SK-N-SH (cell line): Measurements from ENCODE around the gene OR2T5. TPM values are rescaled to one million over a fixed set of nuclear protein-coding genes. Genes with fewer than 3 reads are reported as not detected.
"Not testable (repeated sequence)": the region's sequence is repeated elsewhere in the genome, so short reads cannot be mapped to it uniquely, and the experiment has no call there.

Source experiments
- CTCF ChIA-PET: fragments of 300-600, 350-600 bp; formaldehyde crosslinking; extraction: SDS; loops from one replicate; lab custom pipeline; 2021; lab: Yijun Ruan, JAX
- POLR2A ChIA-PET: fragments of 350-600 bp; sonication (Branson Sonifier 250); formaldehyde crosslinking; extraction: SDS; loops from one replicate; lab custom pipeline; 2020; ENCODE audit warnings: antibody characterized with exemption, inconsistent platforms; lab: Yijun Ruan, JAX
- DNase-seq: peaks from one replicate; pipeline ENCODE4 v3.0.0; 2012
- H2AFZ ChIP-seq: fragments of 200-600 bp; sonication (generic); 2 replicates; pipeline ENCODE4 v1.8.1; 2016; ENCODE audit warnings: antibody characterized with exemption, mild to moderate bottlenecking, low read depth
- H3F3A ChIP-seq: fragments of 200-600 bp; sonication (generic); replicated peaks from 2 replicates; pipeline ENCODE3; 2016; ENCODE audit warnings: antibody characterized with exemption, mild to moderate bottlenecking; ENCODE audit not compliant: insufficient read depth
- H3K27ac ChIP-seq, 2 experiments: fragments of 200-500 bp in 1 of 2; fragments of 200-600 bp in 1 of 2; sonication (Bioruptor generic) in 1 of 2; sonication (generic), shearing (Covaris generic) in 1 of 2; 2 replicates each; pipeline versions ENCODE4 v1.5.1 to v1.6.1; 2014 to 2016; ENCODE audit warnings: low read depth in 2 of 2, inconsistent platforms in 1 of 2, low read length in 1 of 2, mild to moderate bottlenecking in 1 of 2, mixed read lengths in 1 of 2
- H3K27me3 ChIP-seq: fragments of 200-600 bp; sonication (generic), shearing (Covaris generic); 2 replicates; pipeline ENCODE4 v1.6.1; 2016; ENCODE audit warnings: mixed run types; ENCODE audit not compliant: insufficient read depth
- H3K36me3 ChIP-seq, 2 experiments: fragments of 200-500 bp in 1 of 2; fragments of 200-600 bp in 1 of 2; sonication (Bioruptor generic) in 1 of 2; sonication (generic) in 1 of 2; replicated peaks in 1 of 2; 2 replicates each; pipeline versions ENCODE3 to v1.5.1; 2014 to 2016; ENCODE audit warnings: low read length in 1 of 2, mild to moderate bottlenecking in 1 of 2; ENCODE audit not compliant: insufficient read depth in 2 of 2, control insufficient read depth in 1 of 2
- H3K4me1 ChIP-seq, 2 experiments: fragments of 200-500 bp in 1 of 2; fragments of 200-600 bp in 1 of 2; sonication (Bioruptor generic) in 1 of 2; sonication (generic), shearing (Covaris generic) in 1 of 2; 2 replicates each; pipeline versions ENCODE4 v1.5.1 to v1.6.1; 2014 to 2016; ENCODE audit warnings: low read depth in 1 of 2, low read length in 1 of 2, mixed run types in 1 of 2; ENCODE audit not compliant: insufficient read depth in 2 of 2, control insufficient read depth in 1 of 2
- H3K4me2 ChIP-seq: fragments of 200-600 bp; sonication (generic), shearing (Covaris generic); 2 replicates; pipeline ENCODE4 v1.6.1; 2017; ENCODE audit warnings: mixed run types
- H3K4me3 ChIP-seq, 2 experiments: fragments of 200-500 bp in 1 of 2; fragments of 200-600 bp in 1 of 2; sonication (Bioruptor generic) in 1 of 2; sonication (generic), shearing (Covaris generic) in 1 of 2; 2 replicates each; pipeline versions ENCODE4 v1.5.1 to v1.8.1; 2014 to 2016; ENCODE audit warnings: low read depth in 2 of 2, inconsistent platforms in 1 of 2, low read length in 1 of 2, mild to moderate bottlenecking in 1 of 2, mixed read lengths in 1 of 2, moderate library complexity in 1 of 2
- H3K79me2 ChIP-seq: fragments of 200-600 bp; sonication (generic); 2 replicates; pipeline ENCODE4 v1.8.1; 2017; ENCODE audit warnings: mild to moderate bottlenecking; ENCODE audit not compliant: insufficient read depth
- H3K9ac ChIP-seq: fragments of 200-600 bp; sonication (generic); 2 replicates; pipeline ENCODE4 v1.6.1; 2017; ENCODE audit warnings: mixed run types
- H3K9me2 ChIP-seq: fragments of 200-600 bp; sonication (generic); 2 replicates; pipeline ENCODE4 v1.6.1; 2017; ENCODE audit warnings: mixed run types
- H3K9me3 ChIP-seq: fragments of 200-600 bp; sonication (generic); 2 replicates; pipeline ENCODE4 v1.6.1; 2017; ENCODE audit warnings: mixed run types, mild to moderate bottlenecking, moderate library complexity
- H4K20me1 ChIP-seq: fragments of 200-600 bp; sonication (generic); 2 replicates; pipeline ENCODE4 v1.6.1; 2017; ENCODE audit warnings: mild to moderate bottlenecking, mixed run types; ENCODE audit not compliant: insufficient read depth
- WGBS: methylation state at CpG from one replicate; pipeline ENCODE4 v1.1.6; 2017; ENCODE audit warnings: low lambda C conversion rate; 5-methylcytosine and 5-hydroxymethylcytosine counted together
- polyA plus RNA-seq, 3 experiments: library from polyadenylated mRNA; depleted of rRNA; stranded (reverse); fragments of >200 nt; gene quantifications; 2 replicates each; pipeline ENCODE4 v1.2.3, GENCODE V29; 2012

Gene OR2T5
- polyA plus RNA-seq, 1 of the 3 experiments (the other 2 are of a cell fraction) = not detected

DNA sequence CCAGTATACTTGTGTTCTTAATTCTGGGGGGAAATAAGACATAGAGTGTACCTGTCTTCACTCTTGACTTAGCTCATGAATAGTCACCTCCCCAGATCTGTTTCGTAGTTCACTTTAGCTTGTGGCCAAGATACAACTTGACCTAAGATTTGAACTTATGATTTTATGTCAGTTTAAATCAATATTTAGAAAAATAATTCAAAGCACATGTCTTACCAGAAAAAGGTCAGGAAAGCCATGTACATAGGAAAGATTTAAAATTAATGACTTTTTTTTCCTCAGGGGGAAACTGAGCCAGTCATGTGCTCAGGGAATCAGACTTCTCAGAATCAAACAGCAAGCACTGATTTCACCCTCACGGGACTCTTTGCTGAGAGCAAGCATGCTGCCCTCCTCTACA, 15.3 kb upstream of the OR2T5 start, which contains the start of gene OR2T3:
TSS of gene OR2T3 (plus strand) at position 301 of the 400 bp plus-strand sequence. CDS start at position 301, 0 bp downstream.
- H3K27ac ChIP-seq, DNase-seq, H4K20me1 ChIP-seq, H3K9me2 ChIP-seq, H3K27me3 ChIP-seq, H3K9me3 ChIP-seq, H3F3A ChIP-seq, H3K4me3 ChIP-seq, POLR2A ChIA-PET, H3K36me3 ChIP-seq, H3K79me2 ChIP-seq, H3K9ac ChIP-seq, CTCF ChIA-PET, H3K4me2 ChIP-seq, H3K4me1 ChIP-seq, H2AFZ ChIP-seq: not testable (repeated sequence)
- WGBS = 3% methylated on average over 1 of the region's 2 CpGs

DNA sequence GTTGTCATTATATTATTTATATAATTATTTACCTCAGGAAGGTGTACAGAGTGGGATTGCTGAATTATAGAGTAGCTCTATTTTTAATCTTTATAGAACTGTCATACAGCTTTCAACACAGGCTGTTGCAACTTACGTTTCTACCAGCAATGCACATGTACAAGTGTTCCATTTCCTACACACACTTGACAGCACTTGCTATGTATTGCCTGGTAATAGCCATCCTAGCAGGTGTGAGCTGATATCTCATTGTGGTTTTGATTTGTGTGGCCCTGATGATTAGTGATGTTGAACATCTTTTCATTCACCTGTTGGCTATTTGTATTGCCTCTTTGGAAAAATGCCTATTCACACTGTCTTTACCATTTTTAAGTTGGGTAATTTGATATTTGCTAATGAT, 12.7 kb upstream of the OR2T5 start:
- H3K4me3 ChIP-seq, H3K27ac ChIP-seq, H3K4me1 ChIP-seq, H3K9me3 ChIP-seq, CTCF ChIA-PET, H3F3A ChIP-seq, H3K79me2 ChIP-seq, H3K4me2 ChIP-seq, H3K27me3 ChIP-seq, H2AFZ ChIP-seq, H3K36me3 ChIP-seq, POLR2A ChIA-PET, H3K9ac ChIP-seq, H4K20me1 ChIP-seq, DNase-seq, H3K9me2 ChIP-seq: not testable (repeated sequence)
- whole genome bisulfite sequencing = no CpG with 5 or more reads among the region's 1 CpG

DNA sequence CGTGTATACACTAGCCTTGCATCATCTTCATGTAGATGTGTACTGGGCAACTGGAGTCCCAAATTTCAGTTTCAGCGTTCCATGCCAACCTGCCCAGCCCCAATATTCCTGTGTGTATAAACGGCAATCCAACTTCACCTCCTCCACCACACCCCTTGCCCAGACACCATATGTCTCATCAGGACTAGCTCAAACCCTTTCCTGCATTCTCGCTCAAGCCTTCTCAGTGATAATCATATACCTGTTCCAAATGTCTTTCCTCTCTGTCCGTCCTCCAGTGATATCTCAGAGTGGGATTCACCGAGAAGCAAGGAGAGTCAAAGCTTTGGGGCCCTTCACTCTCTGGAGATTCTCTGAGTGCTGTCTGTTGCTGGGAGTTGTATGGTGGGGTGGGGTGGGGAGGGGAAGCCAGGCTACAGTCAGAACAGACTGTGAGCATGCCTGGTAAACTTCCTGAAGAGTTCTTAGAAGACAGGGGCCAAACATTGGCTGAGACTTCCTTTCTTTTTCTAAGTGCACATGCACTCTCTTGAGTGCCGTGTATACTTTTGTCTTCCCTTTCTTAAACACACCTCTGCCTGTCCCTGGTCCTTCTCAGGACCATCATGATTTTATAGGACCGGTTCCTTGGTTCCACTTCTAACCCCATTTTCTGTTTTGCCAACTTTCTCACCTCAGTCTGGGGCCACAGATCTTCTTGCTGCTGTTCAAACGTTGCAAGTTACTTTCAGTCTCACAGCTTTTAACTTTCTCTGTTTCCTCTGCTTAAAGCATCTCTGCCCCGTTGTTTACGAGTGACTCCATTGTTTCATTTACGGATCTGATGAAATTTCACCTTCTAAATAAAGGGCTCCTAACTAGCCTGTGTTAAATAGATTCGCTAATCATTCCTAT, 6.5 kb upstream of the OR2T5 start:
- H3K36me3 ChIP-seq, H3K27me3 ChIP-seq, H4K20me1 ChIP-seq, H3K79me2 ChIP-seq, H3K9me3 ChIP-seq, H3F3A ChIP-seq, H3K9ac ChIP-seq, H3K4me1 ChIP-seq, DNase-seq, POLR2A ChIA-PET, H3K9me2 ChIP-seq, H2AFZ ChIP-seq, H3K27ac ChIP-seq, CTCF ChIA-PET: not testable (repeated sequence)
- 2% methylated on average over 13 of the region's 13 CpGs for WGBS
- 0 out of 2 replicates have a peak overlapping the region, but pooled peaks have one; percentile 37 for H3K4me2 ChIP-seq
- H3K4me3 ChIP-seq = peak overlapping the region in 1 of 2 experiments; percentile 12; a peak in 1 of 4 replicates

DNA sequence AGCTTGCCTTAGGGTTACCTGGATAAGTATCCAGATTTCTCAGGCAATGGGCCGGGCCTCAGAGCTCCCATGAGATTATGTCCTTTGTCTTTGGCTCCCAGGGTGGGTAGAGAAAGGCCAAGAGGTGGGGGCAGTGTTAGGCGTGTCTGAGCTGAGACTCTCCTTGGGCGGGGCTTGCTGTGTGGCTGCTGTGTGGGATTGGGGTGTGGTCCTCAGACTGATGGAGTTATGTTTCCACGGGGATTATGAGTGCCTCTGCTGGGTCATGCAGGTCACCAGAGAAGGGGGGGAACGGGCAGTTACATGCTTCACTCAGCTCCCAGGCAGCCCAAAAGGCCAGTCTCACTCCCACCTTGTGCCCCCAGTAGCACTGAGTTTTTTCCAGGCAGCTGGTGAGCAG, 8.3 kb downstream of the OR2T5 start:
- H3K4me1 ChIP-seq, CTCF ChIA-PET, H2AFZ ChIP-seq, H3K79me2 ChIP-seq, H3K4me3 ChIP-seq, H3K9me2 ChIP-seq, H3K36me3 ChIP-seq, H3F3A ChIP-seq, POLR2A ChIA-PET, H3K9me3 ChIP-seq, H3K4me2 ChIP-seq, DNase-seq, H3K27me3 ChIP-seq, H3K9ac ChIP-seq, H4K20me1 ChIP-seq, H3K27ac ChIP-seq: not testable (repeated sequence)
- WGBS = no CpG with 5 or more reads among the region's 5 CpGs

DNA sequence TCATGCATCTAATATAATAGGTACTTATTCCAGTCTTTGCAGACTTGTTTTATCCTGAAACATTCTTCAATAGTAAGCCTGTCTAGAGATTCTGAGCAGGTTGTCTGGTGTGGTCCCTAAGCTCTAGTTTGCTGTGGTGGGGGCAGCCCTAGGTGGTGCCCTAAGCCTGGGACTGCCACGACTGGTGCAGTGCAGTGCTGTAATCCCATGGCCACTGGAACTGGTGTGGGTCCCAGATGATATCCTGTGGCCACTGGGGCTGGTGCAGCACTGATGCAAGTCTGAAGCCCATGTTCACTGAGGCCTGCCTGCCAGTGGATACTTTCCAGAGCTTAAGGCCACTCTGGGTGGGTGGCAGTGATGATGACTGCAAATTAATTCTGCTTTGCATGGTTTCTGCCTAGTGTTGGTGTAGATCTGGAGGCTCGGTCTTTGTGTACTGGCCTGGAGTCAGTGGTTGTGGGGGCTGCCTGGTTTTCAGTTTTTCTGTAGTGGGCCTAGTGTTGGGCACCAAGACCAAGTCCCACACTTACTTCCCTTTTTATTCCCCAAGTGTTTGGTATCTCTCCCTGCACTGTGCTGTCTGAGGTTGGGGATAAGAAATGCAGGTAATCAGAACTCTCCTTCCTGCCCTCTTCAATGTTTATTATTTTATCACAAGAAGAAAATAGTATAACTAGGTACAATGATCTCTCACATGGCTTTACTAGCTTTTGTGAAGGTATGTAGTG, 12.1 kb downstream of the OR2T5 start:
- H3K9me3 ChIP-seq, H3K4me3 ChIP-seq, CTCF ChIA-PET, H4K20me1 ChIP-seq, H2AFZ ChIP-seq, H3K79me2 ChIP-seq, DNase-seq, H3F3A ChIP-seq, H3K4me1 ChIP-seq, H3K4me2 ChIP-seq, H3K9ac ChIP-seq, H3K36me3 ChIP-seq, H3K27me3 ChIP-seq, H3K27ac ChIP-seq, H3K9me2 ChIP-seq, POLR2A ChIA-PET: not testable (repeated sequence)
- 0% methylated on average over 1 of the region's 2 CpGs for WGBS

DNA sequence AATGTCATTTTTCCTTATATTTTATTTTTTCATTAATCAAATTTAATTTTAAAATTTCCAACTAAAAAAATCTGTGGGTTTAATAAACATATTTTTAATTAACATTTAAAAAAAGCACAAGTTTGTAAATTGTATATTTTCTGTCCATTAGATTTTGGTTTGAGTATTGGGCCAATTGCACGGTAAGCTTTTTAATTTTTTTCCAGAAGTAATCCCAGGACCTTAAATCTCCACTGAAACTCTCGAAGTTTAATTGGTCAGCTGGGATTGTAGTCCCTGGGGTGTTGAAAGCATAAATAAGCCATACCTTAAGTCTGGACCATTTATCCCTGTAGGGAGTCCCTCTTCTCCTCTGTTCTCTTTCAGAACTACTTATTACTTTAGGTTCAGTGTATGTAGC, 19.4 kb downstream of the OR2T5 start, which contains the start of gene OR2G6:
TSS of gene OR2G6 (plus strand) at position 301 of the 400 bp plus-strand sequence. CDS start 13,574 bp downstream, outside the sequence.
- H3K4me3 ChIP-seq, H3K9ac ChIP-seq, H2AFZ ChIP-seq, H3K27ac ChIP-seq, POLR2A ChIA-PET, H3K9me2 ChIP-seq, H3K27me3 ChIP-seq, H3K4me2 ChIP-seq, H4K20me1 ChIP-seq, H3F3A ChIP-seq, H3K36me3 ChIP-seq, CTCF ChIA-PET, H3K4me1 ChIP-seq, H3K9me3 ChIP-seq, DNase-seq, H3K79me2 ChIP-seq: not testable (repeated sequence)
- WGBS = no CpG with 5 or more reads among the region's 2 CpGs
